Gastroesophageal sphincter (tissue), 3 donors: ENCODE measurements around the gene CXCR4.

Experiments
- POLR2A ChIP-seq, 2 donors: fragments of 450-650 bp; IDR thresholded peaks; one replicate each; pipeline ENCODE4 v1.6.1; 2017; ENCODE audit warnings: antibody characterized with exemption in 2 of 2, mild to moderate bottlenecking in 2 of 2, moderate library complexity in 1 of 2
- POLR2AphosphoS5 ChIP-seq: sonication (generic); formaldehyde crosslinking; IDR thresholded peaks from one replicate; pipeline ENCODE4 v1.6.1; 2017; ENCODE audit warnings: antibody characterized with exemption
- TF ChIP-seq, protein P1 (sequence below), 4 experiments: fragments of 200-600 bp in 2 of 4; fragments of 450-650 bp in 2 of 4; sonication (generic) in 1 of 4; IDR thresholded peaks; one replicate each; pipeline ENCODE4 v1.5.1; 2017 to 2019; ENCODE audit warnings: antibody characterized with exemption in 4 of 4, mild to moderate bottlenecking in 2 of 4, moderate library complexity in 2 of 4

DNA sequence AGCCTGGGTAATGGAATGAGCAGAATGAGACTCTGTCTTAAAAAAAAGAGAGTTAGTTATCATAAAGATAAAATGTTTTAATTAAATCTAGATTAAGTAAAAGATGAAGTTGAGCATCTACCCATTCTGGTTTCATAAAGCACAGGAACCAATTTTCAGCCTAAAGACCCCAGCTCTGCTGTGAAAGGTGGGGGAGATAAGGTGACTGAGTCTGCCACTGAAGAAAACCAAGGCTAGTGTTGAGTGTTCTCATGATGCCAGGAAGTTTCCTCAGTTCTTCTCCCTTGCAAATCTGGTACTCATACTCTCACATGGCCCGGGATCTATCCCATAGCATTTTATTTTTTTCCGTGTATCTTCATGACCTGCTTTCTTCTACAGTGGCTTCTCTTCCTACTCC is 10.4 kb upstream of the CXCR4 start:
- TF ChIP-seq, protein P1, sequence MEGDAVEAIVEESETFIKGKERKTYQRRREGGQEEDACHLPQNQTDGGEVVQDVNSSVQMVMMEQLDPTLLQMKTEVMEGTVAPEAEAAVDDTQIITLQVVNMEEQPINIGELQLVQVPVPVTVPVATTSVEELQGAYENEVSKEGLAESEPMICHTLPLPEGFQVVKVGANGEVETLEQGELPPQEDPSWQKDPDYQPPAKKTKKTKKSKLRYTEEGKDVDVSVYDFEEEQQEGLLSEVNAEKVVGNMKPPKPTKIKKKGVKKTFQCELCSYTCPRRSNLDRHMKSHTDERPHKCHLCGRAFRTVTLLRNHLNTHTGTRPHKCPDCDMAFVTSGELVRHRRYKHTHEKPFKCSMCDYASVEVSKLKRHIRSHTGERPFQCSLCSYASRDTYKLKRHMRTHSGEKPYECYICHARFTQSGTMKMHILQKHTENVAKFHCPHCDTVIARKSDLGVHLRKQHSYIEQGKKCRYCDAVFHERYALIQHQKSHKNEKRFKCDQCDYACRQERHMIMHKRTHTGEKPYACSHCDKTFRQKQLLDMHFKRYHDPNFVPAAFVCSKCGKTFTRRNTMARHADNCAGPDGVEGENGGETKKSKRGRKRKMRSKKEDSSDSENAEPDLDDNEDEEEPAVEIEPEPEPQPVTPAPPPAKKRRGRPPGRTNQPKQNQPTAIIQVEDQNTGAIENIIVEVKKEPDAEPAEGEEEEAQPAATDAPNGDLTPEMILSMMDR (IDR thresholded peaks at IDR 0.05), result no peak
- TF ChIP-seq POLR2AphosphoS5 (no peak), POLR2A (IDR thresholded peaks at IDR 0.05) (no peak)
